Retina (tissue), 1 donor: ENCODE measurements around the gene EID2B.

Source experiments
- DNase-seq: peaks from one replicate; pipeline ENCODE4 v3.0.0-alpha.2; 2016

Gene EID2B, protein sequence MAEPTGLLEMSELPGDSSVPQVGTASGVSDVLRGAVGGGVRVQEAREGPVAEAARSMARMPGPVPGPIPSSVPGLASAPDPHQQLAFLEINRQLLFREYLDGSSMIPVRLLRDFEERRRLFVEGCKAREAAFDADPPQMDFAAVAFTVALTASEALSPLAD

DNA sequence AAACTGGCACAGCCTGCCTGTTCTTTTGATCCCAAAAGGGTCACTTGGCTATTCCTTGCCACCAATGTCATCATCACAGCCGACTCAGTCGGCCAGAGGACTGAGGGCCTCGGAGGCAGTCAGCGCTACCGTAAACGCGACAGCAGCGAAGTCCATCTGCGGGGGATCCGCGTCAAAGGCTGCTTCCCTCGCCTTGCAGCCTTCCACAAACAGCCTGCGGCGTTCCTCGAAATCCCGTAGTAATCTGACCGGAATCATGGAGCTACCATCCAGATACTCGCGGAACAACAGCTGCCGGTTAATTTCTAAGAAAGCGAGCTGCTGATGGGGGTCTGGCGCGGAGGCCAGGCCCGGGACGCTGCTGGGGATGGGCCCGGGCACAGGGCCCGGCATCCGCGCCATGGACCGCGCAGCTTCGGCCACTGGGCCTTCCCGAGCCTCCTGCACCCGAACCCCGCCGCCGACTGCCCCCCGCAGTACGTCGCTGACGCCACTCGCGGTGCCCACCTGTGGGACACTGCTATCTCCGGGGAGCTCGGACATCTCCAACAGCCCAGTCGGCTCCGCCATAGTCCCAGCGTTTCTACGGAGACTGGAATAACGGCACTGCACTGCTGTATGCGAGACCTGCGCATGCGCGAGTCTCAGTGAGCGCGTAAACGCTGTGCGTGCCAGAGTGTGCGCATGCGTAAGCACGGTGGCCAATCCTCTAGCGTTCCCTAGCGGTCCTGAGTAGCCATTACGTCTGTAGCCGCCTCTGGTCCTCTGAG, at the start of gene EID2B:
Gene EID2B (minus strand): TSS at position 620 of the 770 bp plus-strand sequence. CDS start 50 bp downstream, at position 570.
- DNase-seq: peak; percentile 96

- no peak for DNase-seq
Observed at GRCh38 chr19:39582442-39582841, 49.8 kb upstream of the EID2B start.

DNA sequence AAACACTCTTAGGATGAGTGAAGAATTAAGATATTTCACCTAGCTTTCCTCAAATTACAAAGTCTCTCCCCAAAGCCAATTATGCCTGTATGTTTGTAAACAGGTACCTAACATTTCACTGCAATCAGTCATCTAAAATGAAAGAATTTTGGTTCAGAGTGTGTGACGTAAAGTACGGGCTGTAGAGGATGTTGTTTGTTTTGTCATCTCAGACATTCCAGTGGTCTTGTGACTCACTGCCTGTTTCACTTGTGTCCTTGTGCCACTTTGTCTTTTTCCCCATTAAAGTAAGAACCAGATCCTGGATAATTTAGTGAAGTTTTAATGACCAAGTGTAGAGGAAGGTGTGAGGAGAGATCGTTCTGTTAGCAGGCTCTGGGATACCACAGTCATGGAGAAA, 36.0 kb upstream of the EID2B start:
- DNase-seq: no peak

- DNase-seq: no peak
Observed at GRCh38 chr19:39566064-39566463, 33.4 kb upstream of the EID2B start.

- DNase-seq: no peak
Observed at GRCh38 chr19:39563408-39563807, 30.8 kb upstream of the EID2B start.

DNA sequence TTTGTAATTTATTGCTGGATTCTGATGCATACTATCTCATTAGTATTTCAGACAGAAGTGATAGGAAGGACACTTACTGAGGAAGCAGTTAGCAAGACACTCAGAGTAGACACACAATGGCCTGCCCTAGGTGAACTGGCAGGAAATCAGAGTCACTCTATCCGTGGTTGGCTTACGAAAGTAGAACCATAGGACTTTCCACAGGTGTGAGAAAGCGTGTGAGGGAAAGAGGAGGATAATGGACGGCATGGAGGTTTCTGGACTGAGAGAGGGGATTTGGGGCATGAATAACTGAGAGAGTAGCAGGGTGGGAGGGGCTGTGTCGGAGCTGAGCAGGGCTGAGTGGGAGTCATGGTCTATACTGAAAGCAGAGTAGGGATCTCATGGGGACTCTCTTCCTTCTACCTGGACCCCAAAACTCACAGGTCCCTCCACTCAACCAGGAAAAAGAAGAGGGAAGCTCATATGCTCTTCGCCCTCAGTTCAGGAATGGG, 26.0 kb upstream of the EID2B start:
- DNase-seq: no peak

DNA sequence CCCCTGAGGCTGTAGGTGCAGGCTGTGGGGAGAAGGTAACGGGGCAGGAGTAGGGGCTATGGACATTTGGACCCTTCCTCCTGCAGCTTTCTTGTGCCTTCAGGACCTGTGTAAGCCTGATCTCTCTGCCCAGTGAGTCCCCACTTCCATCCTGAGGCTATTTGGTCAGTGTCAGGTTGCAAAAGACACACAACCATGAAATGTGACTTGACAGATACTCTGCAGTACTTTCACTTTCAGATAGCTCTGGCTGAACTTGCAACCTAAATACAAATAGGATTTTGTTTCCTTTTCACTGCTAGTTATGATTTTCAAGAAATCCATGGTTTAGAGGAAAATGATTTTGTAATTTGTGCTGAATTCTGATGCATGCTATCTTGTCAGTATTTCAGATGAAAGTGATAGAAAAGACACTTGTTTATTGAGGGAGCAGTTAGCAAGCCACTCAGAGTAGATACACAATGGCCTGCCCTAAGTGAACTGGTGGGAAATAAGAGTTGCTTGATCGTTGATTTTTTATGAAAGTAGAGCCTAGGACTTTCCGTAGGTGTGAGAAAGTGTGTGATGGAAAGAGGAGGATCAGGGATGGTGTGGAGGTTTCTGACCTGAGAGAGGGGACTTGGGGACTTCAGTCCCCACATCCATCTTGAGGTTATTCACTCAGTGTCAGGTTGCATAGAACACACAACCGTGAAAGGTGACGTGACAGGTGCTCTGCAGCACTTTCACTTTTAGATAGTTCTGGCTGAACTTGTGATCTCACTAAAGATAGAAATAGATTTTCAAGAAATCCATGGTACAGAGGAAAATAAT, 25.4 kb upstream of the EID2B start:
- peak; percentile 34 for DNase-seq

DNA sequence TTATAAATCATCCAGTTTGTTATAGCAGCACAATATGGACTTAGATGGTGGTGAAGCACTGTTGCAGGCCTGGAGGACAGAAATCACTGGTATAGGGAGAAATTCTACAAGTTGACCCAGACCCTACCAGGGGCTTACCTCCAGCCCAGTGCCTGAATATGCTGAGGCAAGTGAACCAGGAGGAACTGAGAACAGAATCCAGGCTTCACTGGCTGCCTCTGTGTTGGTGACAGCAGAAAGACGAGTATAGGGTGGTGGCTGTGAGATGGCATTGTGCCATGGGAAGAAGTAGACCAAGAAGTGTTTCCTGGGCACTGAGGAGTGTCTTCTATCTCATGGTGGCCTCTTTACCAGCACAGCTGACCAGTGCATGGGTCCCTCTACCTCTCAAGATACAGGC, 23.2 kb upstream of the EID2B start:
- no peak for DNase-seq

DNA sequence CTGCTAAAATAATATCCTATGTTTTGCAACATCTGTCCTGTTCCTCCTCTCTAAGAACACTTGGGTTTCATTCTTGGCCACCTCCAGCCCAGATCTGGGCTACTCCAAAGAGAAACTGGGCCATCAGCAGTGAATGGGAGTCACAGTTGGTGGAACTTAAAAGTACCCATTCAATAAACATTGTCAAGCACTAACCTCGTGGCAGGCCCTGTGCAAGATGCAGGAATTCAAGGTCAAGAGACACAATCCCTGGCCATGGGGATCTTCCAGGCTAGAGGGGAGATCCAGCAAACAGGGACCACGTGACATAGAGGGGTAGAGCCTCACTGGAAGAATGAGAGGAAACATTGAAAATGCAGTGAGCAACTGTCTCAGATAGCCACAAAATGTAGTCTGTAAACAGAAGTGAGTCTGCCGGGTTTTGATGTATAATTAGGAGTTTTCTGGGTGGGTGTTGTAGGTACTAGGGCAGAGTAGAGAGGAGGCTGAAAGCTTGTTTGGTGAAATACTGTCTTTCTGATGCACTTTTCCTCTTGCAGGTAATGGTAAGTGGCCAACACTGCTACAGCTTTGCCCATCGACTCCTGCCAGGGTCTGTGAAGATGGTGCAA, 22.2 kb upstream of the EID2B start:
- no peak for DNase-seq

- DNase-seq: no peak
Observed at GRCh38 chr19:39553082-39553652, 20.5 kb upstream of the EID2B start.

DNA sequence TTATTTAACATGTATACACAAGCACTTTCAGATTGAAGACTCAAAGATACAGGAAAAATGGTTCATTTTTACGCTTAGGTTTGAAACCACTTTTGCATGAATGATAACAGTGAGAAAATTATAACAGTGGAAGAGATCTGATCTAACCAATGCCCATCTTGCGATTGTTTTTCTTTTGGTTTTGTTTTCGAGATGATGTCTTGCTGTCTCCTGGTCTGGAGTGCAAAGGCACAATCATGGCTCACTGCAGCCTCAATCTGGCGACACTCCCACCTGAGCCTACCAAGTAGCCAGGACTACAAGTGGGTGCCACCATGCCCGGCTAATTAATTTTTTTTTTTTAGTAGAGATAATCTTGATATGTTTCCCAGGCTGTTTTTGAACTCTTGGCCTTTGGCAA, 17.5 kb upstream of the EID2B start:
- DNase-seq: no peak

DNA sequence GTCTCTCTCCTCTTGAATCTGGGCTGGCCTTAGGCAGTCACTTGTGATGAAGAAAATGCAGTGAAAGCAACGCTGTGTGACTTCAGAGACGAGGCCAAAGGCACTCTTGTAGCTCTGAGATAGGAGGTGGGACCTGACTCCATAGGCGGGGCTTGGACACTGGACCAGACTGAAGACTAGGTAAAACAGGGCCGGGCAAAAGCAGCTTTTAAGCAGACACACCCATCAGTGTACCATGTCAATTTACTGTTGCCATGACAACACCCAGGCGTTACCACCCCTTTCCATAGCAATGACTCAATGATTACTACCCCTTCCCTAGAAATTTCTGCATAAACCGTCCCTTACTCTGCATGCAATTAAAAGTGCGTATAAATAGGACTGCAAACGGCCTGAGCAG, 13.9 kb upstream of the EID2B start:
- no peak for DNase-seq

- no peak for DNase-seq
Observed at GRCh38 chr19:39544911-39545310, 12.3 kb upstream of the EID2B start.

GRCh38 chr19:39544226-39544903, 11.7 kb upstream of the EID2B start:
- DNase-seq: no peak

- DNase-seq: no peak
Observed at GRCh38 chr19:39543477-39543857, 10.8 kb upstream of the EID2B start.

- DNase-seq: peak; percentile 39
Observed at GRCh38 chr19:39542206-39542605, 9.6 kb upstream of the EID2B start.

- no peak for DNase-seq
Observed at GRCh38 chr19:39540333-39540673, 7.7 kb upstream of the EID2B start.

DNA sequence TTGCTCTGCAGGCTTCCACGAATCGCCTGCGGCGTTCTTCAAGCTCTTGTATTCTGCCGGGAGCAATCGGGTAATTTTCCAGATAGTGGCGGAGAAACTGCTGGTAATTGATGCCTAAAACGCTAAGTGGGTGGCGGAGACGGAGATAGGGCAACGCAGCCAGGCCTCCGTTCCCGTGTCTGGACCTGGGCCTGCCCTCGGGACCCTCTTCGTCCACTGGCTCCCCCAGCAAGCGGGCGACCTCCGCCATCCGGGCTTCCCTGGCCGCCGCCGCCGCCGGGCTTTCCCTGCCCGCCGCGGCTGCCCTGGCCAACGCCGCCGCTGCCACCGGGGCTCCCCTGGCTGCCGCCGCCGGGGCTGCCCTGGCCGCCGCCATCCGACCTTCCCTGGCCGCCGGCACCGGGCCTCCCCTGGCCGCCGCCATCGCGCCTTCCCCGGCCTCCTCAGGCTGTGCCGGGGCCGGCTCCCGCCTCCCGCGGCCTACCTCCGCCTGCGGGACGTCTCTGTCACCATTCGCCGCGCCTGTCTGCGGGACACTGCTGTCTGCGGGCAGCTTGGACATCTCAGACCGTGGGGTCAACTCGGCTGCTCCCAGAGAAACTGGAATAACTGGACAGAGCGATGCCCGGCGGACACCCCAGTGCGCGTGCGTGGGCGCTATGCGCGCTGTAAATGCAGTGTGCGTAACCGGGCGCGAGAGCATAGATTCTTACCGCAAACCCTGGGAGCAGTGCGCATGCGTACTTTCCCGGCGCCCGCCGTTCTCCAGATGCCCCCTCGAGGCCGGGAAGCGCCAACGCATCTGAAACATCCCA, 7.1 kb upstream of the EID2B start, which contains the start of gene EID2:
Gene EID2 (minus strand): TSS at position 644 of the 815 bp plus-strand sequence. CDS start 82 bp downstream, at position 562.
- DNase-seq: peak; percentile 95

GRCh38 chr19:39539165-39539517, 6.5 kb upstream of the EID2B start:
- DNase-seq: no peak

DNA sequence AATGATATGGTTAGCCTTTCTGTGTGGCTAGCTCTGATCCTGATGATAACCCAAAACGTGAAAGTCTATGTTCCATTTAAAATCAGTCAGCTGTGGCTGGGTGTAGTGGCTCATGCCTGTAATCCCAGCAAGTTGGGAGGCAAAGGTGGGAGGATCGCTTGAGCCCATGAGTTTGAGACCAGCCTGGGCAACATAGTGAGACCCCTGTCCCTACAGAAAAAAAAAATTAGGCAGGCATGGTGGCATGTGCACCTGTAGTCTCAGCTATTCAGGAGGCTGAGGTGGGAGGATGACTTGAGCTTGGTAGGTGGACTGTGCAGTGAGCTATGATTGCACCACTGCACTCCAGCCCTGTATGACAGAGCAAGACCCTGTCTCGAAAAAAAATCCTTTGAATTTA, 1.1 kb upstream of the EID2B start:
- DNase-seq: no peak

DNA sequence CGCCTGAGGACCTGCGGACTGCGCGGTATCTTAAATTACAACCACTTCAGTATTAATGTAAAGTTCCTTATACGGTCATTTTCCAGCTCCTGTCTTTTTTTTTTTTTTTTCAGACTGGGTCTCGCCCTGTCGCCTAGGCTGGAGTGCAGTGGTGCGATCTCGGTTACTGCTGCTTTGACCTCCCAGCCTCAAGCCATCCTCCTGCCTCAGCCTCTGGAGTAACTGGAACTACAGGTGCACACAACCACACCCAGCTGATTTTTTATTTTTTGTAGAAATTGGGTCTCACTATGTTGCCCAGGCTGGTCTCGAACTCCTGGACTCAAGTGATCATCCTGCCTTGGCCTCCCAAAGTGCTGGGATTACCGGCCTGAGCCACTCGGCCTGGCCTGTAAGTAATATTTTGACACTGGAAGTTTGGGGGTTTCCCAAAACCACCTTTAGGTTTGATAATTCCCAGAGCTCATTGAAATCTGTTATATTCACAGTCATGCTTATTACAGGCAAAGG, 406 bp upstream of the EID2B start:
- DNase-seq: no peak
